ENCODE results near the gene WSCD2.

Gene WSCD2

DNA sequence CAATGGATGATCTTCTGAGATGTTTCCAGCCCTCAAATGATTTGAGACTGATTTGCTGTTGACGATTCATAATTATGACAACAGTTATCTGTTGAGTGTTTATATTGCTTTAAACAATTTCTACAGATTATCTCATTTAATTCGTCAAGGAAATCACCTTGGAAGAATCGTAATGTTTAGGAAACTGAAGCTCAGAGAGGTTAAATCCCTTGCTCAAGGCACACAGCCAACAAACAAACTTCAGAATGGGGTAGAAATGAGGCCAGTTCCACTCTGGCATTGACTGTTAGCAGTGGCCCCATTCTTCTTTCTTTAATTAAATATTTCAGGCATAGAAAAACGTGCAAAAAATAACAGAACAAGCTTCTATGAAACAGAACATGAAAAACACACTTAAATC, 4.0 kb upstream of the WSCD2 start:
- Histone ChIP-seq H3K4me3 (replicated peaks; ENCODE audit: insufficient read depth, low read length) (no peak overlapping the region), H3K27me3 (ENCODE audit: insufficient read depth, poor library complexity, severe bottlenecking) (peaks cover 14% of the 10 kb centered on the region), H3K27ac (replicated peaks) (no peak overlapping the region)
- TF ChIP-seq, protein P1, sequence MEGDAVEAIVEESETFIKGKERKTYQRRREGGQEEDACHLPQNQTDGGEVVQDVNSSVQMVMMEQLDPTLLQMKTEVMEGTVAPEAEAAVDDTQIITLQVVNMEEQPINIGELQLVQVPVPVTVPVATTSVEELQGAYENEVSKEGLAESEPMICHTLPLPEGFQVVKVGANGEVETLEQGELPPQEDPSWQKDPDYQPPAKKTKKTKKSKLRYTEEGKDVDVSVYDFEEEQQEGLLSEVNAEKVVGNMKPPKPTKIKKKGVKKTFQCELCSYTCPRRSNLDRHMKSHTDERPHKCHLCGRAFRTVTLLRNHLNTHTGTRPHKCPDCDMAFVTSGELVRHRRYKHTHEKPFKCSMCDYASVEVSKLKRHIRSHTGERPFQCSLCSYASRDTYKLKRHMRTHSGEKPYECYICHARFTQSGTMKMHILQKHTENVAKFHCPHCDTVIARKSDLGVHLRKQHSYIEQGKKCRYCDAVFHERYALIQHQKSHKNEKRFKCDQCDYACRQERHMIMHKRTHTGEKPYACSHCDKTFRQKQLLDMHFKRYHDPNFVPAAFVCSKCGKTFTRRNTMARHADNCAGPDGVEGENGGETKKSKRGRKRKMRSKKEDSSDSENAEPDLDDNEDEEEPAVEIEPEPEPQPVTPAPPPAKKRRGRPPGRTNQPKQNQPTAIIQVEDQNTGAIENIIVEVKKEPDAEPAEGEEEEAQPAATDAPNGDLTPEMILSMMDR (IDR thresholded peaks at IDR 0.05; ENCODE audit: insufficient read depth, low read length): no peak
- TF ChIP-seq, protein P2, sequence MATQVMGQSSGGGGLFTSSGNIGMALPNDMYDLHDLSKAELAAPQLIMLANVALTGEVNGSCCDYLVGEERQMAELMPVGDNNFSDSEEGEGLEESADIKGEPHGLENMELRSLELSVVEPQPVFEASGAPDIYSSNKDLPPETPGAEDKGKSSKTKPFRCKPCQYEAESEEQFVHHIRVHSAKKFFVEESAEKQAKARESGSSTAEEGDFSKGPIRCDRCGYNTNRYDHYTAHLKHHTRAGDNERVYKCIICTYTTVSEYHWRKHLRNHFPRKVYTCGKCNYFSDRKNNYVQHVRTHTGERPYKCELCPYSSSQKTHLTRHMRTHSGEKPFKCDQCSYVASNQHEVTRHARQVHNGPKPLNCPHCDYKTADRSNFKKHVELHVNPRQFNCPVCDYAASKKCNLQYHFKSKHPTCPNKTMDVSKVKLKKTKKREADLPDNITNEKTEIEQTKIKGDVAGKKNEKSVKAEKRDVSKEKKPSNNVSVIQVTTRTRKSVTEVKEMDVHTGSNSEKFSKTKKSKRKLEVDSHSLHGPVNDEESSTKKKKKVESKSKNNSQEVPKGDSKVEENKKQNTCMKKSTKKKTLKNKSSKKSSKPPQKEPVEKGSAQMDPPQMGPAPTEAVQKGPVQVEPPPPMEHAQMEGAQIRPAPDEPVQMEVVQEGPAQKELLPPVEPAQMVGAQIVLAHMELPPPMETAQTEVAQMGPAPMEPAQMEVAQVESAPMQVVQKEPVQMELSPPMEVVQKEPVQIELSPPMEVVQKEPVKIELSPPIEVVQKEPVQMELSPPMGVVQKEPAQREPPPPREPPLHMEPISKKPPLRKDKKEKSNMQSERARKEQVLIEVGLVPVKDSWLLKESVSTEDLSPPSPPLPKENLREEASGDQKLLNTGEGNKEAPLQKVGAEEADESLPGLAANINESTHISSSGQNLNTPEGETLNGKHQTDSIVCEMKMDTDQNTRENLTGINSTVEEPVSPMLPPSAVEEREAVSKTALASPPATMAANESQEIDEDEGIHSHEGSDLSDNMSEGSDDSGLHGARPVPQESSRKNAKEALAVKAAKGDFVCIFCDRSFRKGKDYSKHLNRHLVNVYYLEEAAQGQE (IDR thresholded peaks at IDR 0.05; ENCODE audit: insufficient replicate concordance, low read depth): no peak
- TF ChIP-seq GABPA (IDR thresholded peaks at IDR 0.05; ENCODE audit: low read depth): no peak
- no peak for TF ChIP-seq POLR2AphosphoS5 (IDR thresholded peaks at IDR 0.05; ENCODE audit: low read depth)
- no peak for TF ChIP-seq SPI1 (IDR thresholded peaks at IDR 0.05; ENCODE audit: borderline replicate concordance, low read depth)
- DNase-seq (ENCODE audit: low read depth in 1 of 2, low spot score in 1 of 2): no peak

DNA sequence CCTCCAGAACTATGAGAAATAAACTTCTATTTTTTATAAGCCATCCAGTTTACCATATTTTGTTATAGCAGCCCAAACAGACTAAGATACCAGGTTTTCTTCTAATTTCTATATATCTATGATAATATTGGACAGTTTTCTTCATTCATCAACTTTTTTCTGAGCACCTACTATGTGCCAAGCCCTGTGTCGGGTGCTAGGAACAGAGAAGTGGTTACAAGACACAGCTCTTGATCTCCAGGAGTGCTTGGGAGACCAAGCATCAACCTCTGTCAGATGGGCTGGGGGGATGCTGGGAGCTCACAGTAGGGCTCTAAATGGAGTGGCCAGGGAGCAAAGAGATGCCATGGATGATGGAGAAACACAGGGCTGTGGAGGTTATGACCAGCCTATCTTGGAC, 2.9 kb upstream of the WSCD2 start:
- no peak overlapping the region for H3K4me3 ChIP-seq (replicated peaks; ENCODE audit: insufficient read depth, low read length)
- no peak overlapping the region for H3K27ac ChIP-seq (replicated peaks)
- DNase-seq (ENCODE audit: low read depth in 1 of 2, low spot score in 1 of 2): no peak
- peaks cover 17% of the 10 kb centered on the region for H3K27me3 ChIP-seq (ENCODE audit: insufficient read depth, poor library complexity, severe bottlenecking)
- TF ChIP-seq, protein P2 (IDR thresholded peaks at IDR 0.05; ENCODE audit: insufficient replicate concordance, low read depth): no peak
- no peak for TF ChIP-seq GABPA (IDR thresholded peaks at IDR 0.05; ENCODE audit: low read depth)
- TF ChIP-seq, protein P1 (IDR thresholded peaks at IDR 0.05; ENCODE audit: insufficient read depth, low read length): no peak
- TF ChIP-seq SPI1 (IDR thresholded peaks at IDR 0.05; ENCODE audit: borderline replicate concordance, low read depth): no peak
- no peak for TF ChIP-seq POLR2AphosphoS5 (IDR thresholded peaks at IDR 0.05; ENCODE audit: low read depth)

DNA sequence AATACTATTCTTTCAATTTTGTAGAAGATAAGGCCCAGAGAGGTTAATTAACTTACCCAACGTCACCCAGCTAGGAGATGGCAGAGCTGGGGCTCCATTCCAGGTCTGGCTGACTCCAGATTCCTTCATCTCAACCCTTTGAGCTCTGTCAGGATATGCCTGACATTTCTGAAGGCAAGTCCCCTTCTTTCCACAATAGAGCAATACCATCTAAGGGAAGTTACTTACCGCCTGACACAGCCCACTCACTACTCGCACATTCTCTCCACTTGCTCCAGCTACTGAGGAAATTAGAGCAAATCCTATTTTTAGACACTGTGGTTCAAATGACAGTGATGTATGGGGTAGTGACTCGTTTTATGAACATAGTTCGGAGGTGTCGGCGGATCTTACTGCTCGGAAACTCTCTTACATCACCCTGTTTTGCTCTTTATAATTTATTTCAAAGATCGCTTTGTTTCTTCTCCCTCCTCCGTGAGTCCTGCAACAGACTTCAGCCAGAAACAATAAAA, 2.0 kb upstream of the WSCD2 start:
- Histone ChIP-seq H3K27me3 (ENCODE audit: insufficient read depth, poor library complexity, severe bottlenecking) (peaks cover 17% of the 10 kb centered on the region), H3K27ac (replicated peaks) (no peak overlapping the region), H3K4me3 (replicated peaks; ENCODE audit: insufficient read depth, low read length) (no peak overlapping the region)
- DNase-seq (ENCODE audit: low read depth in 1 of 2, low spot score in 1 of 2): no peak
- no peak for TF ChIP-seq GABPA (IDR thresholded peaks at IDR 0.05; ENCODE audit: low read depth)
- TF ChIP-seq, protein P1 (IDR thresholded peaks at IDR 0.05; ENCODE audit: insufficient read depth, low read length): no peak

DNA sequence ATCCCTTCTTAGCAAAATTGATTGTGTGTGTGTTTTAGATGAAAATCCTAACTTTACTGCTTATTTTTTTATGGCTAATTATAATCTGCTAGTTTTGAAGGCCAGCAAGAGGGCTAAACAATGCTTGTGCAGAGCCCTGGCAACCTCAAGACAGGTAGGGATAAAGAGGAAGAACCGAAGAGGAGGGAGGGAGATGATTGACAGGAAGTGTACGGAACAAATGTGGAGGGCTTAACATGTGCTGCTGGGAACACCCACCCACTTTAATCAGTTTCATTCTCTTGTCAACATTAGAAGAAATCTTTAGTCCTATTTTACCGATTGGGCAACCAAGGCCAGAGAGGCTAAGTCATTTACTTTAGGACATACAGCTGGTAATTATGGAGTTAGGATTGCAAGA, 1.4 kb upstream of the WSCD2 start:
- no peak overlapping the region for H3K27ac ChIP-seq (replicated peaks)
- no peak for DNase-seq (ENCODE audit: low read depth in 1 of 2, low spot score in 1 of 2)
- TF ChIP-seq, protein P2 (IDR thresholded peaks at IDR 0.05; ENCODE audit: insufficient replicate concordance, low read depth): no peak
- TF ChIP-seq GABPA (IDR thresholded peaks at IDR 0.05; ENCODE audit: low read depth): no peak
- TF ChIP-seq SPI1 (IDR thresholded peaks at IDR 0.05; ENCODE audit: borderline replicate concordance, low read depth): no peak
- no peak for TF ChIP-seq POLR2AphosphoS5 (IDR thresholded peaks at IDR 0.05; ENCODE audit: low read depth)
- TF ChIP-seq, protein P1 (IDR thresholded peaks at IDR 0.05; ENCODE audit: insufficient read depth, low read length): no peak
- no peak overlapping the region for H3K4me3 ChIP-seq (replicated peaks; ENCODE audit: insufficient read depth, low read length)
- peaks cover 17% of the 10 kb centered on the region for H3K27me3 ChIP-seq (ENCODE audit: insufficient read depth, poor library complexity, severe bottlenecking)

All from HL-60 (cell line).